Measurements from ENCODE around the gene FYCO1. TPM values are rescaled to one million over a fixed set of nuclear protein-coding genes. Genes with fewer than 3 reads are reported as not detected.
"Not testable (repeated sequence)": the region's sequence is repeated elsewhere in the genome, so short reads cannot be mapped to it uniquely, and the experiment has no call there.

The FYCO1 gene
- 8.3 and 14.4 TPM in 2 replicates for total RNA-seq

GRCh38 chr3:45995236-45996192 lies at the start of gene FYCO1:
TSS of gene FYCO1 (minus strand) at chr3:45995824. CDS start at chr3:45984910, 10,914 bp downstream.
- peak; percentile 74 to 89 for DNase-seq (ENCODE audit: low read depth in 2 of 2)

GRCh38 chr3:46038916-46039315 lies 43.3 kb upstream of the FYCO1 start:
- no peak for DNase-seq (ENCODE audit: low read depth in 2 of 2)

GRCh38 chr3:46038071-46038470 lies 42.4 kb upstream of the FYCO1 start:
- DNase-seq (ENCODE audit: low read depth in 2 of 2), result not testable (repeated sequence)

DNA sequence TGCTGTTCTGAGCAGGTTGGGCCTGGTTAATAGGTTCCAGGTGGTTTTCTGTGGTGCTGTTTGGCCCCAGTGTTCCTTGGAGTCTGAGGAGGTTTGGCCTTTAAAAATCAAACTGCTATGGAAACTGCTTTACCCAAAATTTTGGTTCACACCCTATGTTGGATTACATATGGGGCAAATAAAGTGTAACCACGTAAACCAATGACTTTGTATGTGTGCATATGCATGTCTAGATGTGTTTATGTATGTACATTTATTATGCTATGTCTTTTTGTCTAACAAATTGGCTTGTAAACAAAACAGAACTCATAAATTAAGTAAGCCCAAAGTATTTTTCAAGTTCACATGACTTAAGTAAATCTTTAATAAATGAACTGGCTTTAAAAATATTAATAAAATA lies 40.6 kb upstream of the FYCO1 start:
- no peak for DNase-seq (ENCODE audit: low read depth in 2 of 2)

DNA sequence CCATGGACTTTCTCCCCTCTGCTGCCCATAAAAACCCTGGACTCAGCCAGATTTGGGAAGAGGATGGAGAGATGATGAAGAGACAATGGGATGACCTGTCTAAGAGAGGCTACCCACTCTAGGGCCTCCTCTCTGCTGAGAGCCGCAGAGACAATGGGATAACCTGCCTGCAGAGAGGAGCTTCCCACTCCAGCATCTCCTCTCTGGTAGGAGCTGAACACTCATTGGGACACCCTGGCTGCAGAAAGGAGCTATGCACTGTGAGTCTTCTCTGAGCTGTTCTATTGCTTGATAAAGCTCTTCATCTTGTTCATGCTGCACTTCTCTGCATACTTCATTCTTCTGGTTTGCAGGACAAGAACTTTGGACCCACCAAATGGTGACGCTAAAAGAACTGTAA lies 36.1 kb upstream of the FYCO1 start:
- DNase-seq (ENCODE audit: low read depth in 2 of 2), result no peak

DNA sequence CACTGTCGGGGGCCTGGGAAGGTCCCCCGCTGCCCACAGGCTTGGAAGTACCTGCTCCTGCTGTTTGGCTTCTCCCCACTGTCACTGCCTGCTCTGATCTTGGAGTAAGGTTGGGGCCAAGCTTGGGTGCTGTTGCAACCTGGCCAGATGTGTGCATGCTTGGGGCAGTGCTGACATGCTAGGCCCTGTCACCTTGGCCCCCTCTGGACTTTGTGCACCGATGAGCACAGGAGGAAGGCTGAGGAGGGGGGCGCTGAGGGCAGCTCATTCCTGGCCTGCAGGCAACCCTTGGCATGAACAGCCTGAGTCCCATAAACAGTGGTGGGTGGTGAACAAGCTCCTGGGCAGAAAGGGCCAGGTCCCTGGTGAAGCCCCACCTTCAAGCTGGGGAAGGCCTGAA lies 35.6 kb upstream of the FYCO1 start:
- no peak for DNase-seq (ENCODE audit: low read depth in 2 of 2)

DNA sequence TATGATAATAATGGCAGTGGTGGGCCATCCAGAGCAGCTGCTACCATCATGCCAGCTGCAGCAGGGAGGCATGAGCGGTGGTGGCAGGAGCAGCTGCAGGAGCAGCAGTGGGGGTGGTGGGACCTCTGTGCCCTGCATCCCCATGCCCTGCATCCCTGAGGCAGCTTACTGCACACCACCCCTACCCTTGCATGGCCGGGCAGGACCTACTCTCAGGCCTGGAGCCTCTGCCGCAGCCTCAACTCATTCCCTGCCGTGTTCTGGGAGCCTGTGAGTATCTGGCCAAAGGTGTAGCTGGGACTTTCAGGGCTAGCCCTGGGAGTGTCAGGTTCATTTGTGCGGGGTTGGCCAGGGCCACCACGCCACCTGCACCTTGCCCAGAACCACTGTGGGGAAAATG lies 35.0 kb upstream of the FYCO1 start:
- no peak for DNase-seq (ENCODE audit: low read depth in 2 of 2)

DNA sequence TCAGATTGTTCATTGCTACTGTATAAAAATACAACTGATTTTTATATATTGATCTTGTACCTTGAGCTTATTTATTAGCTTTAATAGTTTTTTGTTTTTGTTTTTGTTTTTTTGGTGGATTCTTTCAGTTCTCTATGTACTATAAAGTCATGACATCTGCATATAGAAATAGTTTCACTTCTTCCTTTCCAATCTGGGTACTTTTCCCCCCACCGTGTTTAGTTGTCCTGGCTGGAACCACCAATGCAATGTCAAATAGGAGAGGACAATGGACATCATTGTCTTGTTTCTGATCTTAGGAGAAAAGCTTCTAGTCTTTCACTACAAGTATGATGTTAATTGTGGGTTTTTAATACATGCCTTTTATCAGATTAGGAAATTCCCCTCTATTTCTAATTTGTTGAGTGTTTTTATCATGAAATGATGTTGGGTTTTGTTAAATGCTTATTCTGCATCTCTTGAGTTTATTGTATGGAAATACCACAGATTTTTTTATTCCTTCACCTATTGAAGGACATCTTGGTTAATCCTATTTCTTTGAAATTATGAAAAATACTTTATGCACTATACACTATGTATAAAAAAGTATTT lies 34.4 kb upstream of the FYCO1 start:
- no peak for DNase-seq (ENCODE audit: low read depth in 2 of 2)

GRCh38 chr3:46027736-46028397 lies 32.2 kb upstream of the FYCO1 start:
- no peak for DNase-seq (ENCODE audit: low read depth in 2 of 2)

- DNase-seq (ENCODE audit: low read depth in 2 of 2), result no peak
Measured at GRCh38 chr3:46027021-46027705, 31.5 kb upstream of the FYCO1 start, which contains the start of gene XCR1. TSS of gene XCR1 (minus strand) at chr3:46027483. CDS start at chr3:46021947, 5,536 bp downstream.

GRCh38 chr3:46025139-46025538 lies 29.5 kb upstream of the FYCO1 start:
- no peak for DNase-seq (ENCODE audit: low read depth in 2 of 2)

- DNase-seq (ENCODE audit: low read depth in 2 of 2), result peak in 1 of 2 donors; percentile 56
Measured at GRCh38 chr3:46024131-46024530, 28.5 kb upstream of the FYCO1 start.

- DNase-seq (ENCODE audit: low read depth in 2 of 2), result no peak
Measured at GRCh38 chr3:46022909-46023785, 27.5 kb upstream of the FYCO1 start.

- no peak for DNase-seq (ENCODE audit: low read depth in 2 of 2)
Measured at GRCh38 chr3:46021516-46021915, 25.9 kb upstream of the FYCO1 start.

DNA sequence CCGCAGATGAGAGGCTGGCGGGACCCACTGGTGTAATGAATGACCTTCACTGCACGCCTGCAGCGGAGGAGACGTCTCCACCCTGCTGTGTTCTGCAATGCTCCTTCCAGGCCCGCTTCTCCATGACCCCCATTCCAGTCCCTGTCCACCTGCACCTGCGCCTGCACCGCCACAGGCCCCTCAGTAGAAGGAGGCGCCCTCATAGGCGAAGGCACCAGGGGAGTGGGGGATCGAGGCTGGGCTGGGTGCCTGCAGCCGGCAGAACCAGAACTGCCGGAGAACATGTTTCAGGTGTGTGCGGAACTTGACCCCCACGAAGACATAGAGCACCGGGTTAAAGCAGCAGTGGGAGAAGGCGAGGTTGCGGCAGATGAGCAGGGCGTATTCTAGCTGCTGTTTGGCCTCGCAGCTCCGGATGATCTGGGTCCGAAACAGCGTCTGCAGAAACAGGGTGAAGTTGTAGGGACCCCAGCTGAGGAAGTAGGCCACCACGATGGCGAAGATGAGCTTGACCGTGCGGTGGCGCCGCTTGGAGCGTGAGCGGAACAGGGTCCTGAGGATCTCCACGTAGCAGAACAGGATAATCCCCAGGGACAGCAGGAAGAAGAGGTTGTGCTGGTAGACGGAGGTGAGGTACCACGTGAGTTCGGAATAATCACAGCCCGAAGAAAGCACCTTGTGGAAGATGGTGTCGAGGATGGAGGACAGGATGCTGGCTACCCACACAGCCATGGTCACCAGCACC lies 25.3 kb upstream of the FYCO1 start:
- no peak for DNase-seq (ENCODE audit: low read depth in 2 of 2)

DNA sequence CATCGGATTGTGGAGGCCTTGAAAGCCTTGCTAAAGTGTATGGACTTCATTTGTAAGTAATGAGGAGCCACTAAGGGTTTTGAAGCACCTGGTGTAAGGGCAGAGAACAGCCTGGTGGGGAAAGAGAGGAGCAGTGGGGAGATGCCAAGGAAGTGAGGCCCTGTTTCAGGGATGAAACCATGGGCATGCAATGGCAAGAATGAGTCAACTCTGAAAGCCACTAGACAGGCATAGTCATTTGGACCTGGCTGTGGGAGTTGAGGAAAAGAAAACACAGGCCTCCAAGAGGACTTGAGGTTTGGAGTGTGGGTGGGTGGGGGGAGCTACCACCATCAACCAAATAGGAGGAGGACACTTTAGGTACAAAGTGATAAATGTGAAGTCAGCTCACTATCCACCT lies 24.1 kb upstream of the FYCO1 start:
- DNase-seq (ENCODE audit: low read depth in 2 of 2), result no peak

- no peak for DNase-seq (ENCODE audit: low read depth in 2 of 2)
Measured at GRCh38 chr3:46017720-46018119, 22.1 kb upstream of the FYCO1 start.

- no peak for DNase-seq (ENCODE audit: low read depth in 2 of 2)
Measured at GRCh38 chr3:46013316-46014094, 17.9 kb upstream of the FYCO1 start.

DNA sequence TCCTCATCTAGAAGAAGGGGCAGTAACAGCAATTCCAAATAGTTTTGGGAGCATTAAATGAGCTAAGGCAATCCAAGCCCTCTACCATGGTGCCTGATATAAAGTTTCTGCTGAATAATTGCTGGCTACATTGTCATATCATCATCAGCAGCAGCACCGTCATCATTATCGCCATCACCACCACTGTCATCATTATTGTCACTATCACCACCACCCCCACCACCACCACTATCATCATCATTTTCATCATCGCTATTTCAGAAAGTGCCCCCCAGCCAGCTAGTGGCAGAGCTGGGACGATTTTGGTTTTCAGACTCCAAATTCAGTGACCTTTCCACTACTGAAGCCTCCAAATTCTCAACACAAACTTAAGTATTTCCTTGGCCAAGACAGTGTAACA lies 16.6 kb upstream of the FYCO1 start:
- no peak for DNase-seq (ENCODE audit: low read depth in 2 of 2)

All from dermis microvascular lymphatic vessel endothelial cell (primary cell).